Activated CD4-positive, CD25-positive, alpha-beta regulatory T cell (primary cell): Measurements from ENCODE around the gene ZNFX1.
"Not testable (repeated sequence)": the region's sequence is repeated elsewhere in the genome, so short reads cannot be mapped to it uniquely, and the experiment has no call there.

Source experiments
- DNase-seq, 4 experiments: peaks; one replicate each; lab custom pipeline; 2025; lab: John Stamatoyannopoulos, UW

The ZNFX1 gene

DNA sequence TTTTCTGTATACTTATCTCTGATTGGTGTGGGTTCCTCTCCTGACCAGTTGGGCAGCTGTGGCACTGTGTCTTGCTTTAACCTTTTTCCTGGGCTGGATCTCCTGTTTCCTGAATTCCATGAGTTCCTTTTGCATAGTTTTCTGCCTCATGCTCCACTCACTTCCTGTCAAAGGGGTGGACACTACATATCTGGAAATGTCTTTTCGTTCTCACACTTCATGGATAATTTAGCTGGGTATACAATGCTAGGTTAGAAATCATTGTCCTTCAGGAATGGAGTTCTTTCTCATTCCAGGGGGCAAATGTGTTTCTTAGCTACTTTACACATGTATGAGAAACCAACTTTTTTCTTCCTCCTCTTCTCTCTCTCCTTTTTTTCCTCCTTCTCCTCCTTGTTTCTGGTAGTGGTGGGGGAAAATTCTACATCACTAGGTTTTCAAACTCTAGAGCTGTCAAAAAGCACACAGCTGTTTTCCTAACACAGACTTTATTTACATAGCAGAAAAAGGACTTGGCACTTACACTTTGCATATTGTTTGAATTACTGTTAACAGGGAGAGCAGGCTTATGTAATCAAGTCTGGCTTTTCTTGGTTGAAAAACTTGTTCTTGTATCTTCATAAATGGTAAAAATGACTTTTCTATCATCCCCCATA lies 67.6 kb downstream of the ZNFX1 start:
- DNase-seq: no peak

DNA sequence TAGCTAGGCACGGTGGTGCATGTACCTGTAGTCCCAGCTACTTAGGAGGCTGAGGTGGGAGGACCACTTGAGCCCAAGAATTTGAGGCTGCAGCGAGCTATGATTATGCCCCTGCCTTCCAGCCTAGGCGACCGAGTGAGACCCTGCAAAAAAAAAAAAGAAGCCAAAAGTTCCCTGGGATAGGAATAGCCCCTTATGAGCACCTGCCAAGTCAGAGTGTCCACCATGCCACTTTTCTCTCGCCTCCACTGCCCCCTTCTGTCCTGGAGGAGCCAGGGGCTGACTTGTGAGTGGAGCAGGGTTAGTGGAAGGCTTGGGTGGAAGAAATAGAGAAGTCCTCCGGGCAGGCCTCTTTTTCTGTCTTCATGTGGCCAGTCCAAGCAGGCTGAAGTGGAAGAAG lies 70.8 kb downstream of the ZNFX1 start:
- no peak for DNase-seq

- DNase-seq: no peak
Observed at GRCh38 chr20:49203746-49204145, 74.1 kb downstream of the ZNFX1 start.

DNA sequence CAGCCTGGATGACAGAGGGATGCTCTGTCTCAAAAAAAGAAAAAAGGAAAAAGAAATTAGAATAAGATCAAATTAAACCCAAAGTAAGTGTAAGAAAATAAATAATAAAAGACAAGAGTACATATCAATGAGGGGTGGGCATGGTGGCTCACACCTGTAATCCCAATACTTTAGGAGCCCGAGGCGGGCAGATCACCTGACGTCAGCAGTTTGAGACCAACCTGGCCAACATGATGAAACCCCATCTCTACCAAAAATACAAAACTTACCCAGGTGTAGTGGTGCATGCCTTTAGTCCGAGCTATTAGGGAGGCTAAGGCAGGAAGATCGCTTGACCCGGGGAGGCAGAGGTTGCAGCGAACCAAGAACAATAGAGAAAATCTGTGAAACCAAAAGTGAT lies 74.8 kb downstream of the ZNFX1 start:
- DNase-seq: no peak

DNA sequence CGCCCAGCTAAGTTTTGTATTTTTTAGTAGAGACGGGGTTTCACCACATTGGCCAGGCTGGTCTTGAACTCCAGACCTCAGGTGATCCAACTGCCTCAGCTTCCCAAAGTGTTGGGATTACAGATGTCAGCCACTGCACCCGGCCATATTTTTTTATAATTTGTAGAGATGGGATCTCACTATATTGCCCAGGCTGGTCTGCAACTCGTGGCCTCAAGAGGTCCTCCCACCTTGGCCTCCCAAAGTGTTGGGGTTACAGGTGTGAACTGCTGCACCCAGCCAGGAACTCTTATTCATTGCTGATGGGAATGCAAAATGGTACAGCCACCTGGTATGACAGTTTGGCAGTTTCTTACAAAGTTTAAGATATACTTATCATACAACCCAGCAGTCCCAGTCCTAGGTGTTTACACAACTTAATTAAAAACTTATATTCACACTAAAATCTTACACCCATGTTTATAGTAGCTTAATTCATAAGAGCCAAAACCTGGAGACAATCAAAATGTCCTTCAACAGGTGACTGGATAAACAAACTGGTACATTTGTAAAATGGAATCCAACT lies 78.0 kb downstream of the ZNFX1 start:
- DNase-seq: no peak

DNA sequence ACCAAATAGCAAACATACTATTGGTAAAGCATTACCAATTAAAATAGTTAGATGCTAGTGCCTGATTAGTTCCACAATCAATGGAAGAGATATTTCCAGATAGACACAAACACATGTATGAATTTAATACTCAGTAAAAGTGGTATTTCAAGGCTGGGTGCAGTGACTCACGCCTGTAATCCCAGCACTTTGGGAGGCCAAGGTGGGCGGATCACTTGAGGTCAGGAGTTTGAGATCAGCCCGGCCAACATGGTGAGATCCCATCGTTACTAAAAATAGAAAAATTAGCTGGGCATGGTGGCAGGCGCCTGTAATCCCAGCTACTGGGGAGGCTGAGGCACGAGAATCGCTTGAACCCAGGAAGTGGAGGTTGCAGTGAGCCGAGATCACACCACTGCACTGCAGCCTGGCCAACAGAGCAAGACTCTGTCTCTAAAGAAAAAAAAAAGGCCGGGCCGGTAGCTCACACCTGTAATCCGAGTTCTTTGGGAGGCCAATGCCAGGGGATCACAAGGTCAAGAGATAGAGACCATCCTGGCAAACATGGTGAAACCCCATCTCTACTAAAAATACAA lies 84.8 kb downstream of the ZNFX1 start:
- DNase-seq: not testable (repeated sequence)
